C4-2B (cell line): ENCODE results near the gene R3HDM2.

Source experiments
- CTCF ChIP-seq: fragments of 450-650 bp; conservative IDR thresholded peaks from 2 replicates; pipeline ENCODE4 v1.5.1; 2017; ENCODE audit warnings: mild to moderate bottlenecking
- ZFX ChIP-seq: fragments of 450-650 bp; IDR thresholded peaks from 2 replicates; pipeline ENCODE4 v1.6.1; 2017

- TF ChIP-seq CTCF = no peak
- TF ChIP-seq ZFX = no peak
Observed at GRCh38 chr12:57227315-57228115, 203.3 kb downstream of the R3HDM2 start.
